NOMO-1 treated with dmso at 0.1 percent for 144 hours (cell line): ENCODE data around the gene ZNF346.
A peak's percentile ranks its signal among the peaks of the same experiment; 100 is the strongest.

Experiments
- DNase-seq: peaks from one replicate; lab custom pipeline; 2025; ENCODE audit not compliant: unreplicated experiment; lab: John Stamatoyannopoulos, UW

Gene ZNF346

DNA sequence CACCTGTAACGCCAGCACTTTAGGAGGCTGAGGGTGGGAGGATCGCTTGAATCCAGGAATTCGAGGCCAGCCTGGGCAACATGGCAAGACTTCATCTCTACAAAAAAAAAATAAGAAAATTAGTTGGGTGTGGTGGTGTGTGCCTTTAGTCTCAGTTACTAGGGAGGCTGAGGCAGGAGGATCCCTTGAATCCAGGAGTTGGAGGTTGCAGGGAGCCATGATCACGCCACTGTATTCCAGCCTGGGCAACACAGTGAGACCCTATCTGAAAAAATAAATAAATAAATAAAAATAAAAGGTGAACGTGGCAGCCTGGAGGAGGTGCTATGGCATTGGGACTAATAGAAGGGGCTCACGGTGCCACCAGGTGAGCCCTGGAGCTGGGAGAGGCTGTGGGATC, 71.3 kb downstream of the ZNF346 start:
- no peak for DNase-seq

DNA sequence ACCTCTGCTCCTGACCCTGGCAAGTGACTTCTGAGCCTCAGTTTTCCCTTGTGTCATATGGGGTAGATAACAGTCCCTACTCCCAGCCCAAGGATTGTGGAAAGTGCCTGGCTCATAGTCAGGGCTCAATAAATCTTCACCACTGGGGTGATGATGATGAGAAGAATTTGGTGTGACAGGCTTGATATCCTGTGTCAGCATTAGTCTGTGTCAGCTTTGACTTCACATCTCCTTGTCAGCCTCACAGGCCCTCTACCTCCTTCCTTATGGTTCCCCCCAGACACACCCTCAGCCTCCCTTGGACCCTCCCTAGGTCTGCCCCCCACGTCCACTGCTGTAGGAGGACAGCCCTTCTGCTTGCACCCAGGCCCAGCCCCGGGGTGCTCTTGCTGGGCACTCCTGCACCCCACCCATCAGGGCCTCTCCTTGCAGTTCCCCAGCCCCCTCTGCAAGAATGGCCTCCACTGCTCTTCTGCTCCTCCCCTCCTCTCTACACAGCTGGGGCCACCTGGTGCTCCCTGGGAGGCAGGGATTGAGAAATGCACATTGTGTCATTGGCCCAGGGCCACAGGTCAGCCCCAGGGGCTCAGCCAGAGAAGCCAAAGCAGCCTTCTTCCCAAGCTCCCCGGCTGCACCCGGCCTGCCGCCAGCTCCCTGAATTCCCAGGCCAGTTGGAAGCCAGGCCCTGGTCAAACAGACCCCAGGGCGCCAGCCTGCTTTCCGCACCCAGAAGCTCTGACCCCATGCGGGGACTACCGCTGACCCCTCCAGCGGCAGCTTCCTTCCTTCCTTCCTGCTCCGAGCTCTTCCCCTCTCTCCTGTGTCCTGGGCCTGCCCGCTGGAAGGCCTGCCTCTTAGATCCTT, 72.0 kb downstream of the ZNF346 start:
- no peak for DNase-seq

DNA sequence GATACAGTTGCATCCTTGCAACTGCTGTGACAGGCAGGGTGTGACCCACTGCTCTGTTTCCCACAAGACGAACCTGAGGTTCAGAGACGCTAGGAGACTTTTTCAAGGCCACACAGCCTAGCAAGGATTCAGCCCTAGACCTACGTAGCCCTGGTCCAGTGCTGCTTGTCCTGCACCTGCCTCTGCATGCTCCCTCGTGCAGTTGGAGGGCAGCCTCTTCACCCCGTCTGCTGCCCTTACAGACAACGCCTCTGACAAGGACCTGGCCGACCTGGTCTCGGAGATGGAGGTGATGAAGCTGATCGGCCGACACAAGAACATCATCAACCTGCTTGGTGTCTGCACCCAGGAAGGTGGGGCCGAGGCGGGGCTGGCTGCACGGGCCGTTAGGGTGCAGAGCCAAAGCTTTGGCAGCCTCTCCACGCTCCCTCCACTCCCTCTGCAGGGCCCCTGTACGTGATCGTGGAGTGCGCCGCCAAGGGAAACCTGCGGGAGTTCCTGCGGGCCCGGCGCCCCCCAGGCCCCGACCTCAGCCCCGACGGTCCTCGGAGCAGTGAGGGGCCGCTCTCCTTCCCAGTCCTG, 72.7 kb downstream of the ZNF346 start:
- DNase-seq = no peak

DNA sequence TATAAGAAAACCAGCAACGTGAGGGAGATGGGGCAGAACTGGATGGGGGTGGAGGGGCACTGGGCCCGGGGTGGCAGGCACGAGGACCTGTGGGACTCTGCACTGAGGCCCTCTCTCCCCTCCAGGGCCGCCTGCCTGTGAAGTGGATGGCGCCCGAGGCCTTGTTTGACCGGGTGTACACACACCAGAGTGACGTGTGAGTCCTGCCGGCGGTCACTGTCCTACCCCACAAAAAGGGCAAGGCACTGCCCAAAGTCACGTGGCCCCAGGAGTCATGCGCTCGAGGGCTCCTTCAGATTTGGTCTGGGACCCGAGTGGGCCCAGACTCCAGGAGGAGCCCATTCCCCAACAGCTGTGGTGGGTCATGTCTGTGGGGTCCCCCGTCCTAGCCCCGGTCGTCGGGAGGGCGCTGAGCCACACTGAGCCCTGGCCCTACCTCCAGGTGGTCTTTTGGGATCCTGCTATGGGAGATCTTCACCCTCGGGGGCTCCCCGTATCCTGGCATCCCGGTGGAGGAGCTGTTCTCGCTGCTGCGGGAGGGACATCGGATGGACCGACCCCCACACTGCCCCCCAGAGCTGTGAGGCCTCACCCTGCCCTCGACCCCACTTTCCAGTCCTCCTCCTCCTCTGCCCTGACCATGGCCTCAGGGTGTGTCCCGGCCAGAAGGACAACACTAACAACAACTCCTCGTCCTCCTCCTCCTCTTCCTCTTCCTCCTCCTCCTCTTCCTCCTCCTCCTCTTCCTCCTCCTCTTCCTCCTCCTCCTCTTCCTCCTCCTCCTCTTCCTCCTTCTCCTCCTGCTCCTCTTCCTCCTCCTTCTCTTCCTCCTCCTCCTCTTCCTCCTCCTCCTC, 73.9 kb downstream of the ZNF346 start:
- no peak for DNase-seq

DNA sequence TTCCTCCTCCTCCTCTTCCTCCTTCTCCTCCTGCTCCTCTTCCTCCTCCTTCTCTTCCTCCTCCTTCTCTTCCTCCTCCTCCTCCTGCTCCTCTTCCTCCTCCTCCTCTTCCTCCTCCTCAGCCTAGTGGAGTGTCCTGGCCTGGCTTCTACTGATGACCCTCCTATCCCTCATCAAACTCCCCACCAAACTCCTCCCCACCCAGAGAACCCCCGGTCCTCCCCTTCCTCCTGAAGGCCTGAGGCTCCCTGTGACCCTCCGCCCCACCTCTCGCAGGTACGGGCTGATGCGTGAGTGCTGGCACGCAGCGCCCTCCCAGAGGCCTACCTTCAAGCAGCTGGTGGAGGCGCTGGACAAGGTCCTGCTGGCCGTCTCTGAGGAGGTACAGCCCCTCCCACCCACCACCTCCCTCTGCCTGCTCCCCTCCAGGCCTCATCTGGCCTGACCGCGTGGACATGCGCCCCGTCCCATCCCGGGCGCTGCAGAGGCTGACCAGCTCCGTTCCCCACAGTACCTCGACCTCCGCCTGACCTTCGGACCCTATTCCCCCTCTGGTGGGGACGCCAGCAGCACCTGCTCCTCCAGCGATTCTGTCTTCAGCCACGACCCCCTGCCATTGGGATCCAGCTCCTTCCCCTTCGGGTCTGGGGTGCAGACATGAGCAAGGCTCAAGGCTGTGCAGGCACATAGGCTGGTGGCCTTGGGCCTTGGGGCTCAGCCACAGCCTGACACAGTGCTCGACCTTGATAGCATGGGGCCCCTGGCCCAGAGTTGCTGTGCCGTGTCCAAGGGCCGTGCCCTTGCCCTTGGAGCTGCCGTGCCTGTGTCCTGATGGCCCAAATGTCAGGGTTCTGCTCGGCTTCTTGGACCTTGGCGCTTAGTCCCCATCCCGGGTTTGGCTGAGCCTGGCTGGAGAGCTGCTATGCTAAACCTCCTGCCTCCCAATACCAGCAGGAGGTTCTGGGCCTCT, 74.8 kb downstream of the ZNF346 start:
- DNase-seq = no peak

DNA sequence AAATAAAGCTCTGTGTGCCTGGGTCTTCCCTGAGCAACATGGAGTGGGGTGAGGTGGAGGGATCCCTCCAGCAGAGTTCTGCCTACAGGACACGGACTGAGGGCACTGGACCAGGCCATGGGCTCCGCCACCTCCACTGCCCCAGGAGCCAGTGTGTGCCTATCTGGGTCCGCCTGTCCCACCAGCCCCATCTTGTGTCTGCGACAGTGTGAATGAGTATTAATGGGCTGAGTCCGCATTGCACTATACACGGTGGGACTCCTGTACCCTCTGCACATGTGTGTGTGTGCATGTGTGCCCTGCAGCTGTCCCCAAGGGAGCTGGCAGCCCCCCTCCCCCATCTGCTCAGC, 75.6 kb downstream of the ZNF346 start:
- no peak for DNase-seq

DNA sequence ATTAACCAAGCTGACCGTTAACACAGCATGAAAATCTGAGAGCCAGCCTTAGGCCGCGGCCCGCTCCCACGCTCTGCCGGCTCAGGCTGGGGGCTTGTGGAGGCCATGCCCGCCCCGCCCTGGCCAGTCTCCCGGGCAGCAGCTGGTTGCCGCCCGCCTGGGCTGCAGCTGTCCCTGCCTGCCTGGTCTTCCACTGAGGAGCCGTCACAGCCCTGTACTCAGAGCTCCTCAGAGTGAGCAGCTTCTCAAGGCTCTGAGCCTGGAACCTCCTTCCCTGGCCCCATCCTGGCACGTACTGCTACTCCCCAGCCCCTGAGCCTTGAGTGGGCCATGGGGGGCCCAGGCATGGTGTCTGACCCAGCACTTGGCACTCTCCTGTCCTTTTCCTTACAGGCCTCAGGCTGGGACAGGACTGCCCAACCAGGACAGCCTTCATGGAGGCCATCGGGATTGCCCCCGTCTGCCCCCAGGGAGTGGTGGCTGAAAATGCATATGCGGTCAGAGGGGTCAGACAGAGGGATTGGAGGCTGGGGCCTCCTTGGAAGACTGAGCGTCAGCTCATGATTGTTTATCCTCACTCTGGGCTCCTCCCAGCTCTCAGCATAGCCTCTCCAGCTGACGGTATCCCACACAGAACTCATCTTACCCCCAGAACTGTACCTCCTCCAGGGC, 76.1 kb downstream of the ZNF346 start:
- no peak for DNase-seq

DNA sequence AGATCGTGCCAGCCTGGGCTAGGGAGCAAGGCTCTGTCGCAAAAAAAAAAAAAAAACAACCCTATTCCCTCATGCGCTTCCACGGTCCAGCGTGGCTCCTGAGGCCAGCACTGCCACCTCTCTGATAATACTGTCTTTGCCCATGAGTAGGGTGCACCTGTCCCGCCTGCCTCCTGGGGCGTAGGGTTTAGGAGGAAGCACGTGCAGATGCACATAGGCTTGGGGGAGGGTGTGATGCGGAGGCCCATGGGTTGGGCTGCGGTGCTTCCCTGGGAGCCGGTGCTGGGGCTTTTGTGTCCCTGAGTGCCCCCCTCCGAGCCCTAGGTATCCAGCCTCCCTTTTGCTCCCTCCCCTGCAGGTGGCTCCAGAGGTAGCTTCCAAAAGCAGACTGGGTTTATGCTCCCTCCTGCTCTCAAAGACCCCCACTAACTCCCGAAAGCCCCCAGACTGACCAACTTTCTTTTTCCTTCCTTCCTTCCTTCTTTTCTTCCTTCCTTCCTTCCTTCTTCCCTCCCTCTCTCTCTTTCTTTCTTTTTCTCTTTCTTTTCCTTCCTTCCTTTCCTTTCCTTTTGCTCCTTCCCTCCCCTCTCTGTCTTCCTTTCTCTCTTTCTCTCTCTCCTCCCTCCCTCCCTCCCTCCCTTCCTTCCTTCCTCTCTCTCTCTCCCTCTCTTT, 77.1 kb downstream of the ZNF346 start:
- no peak for DNase-seq

DNA sequence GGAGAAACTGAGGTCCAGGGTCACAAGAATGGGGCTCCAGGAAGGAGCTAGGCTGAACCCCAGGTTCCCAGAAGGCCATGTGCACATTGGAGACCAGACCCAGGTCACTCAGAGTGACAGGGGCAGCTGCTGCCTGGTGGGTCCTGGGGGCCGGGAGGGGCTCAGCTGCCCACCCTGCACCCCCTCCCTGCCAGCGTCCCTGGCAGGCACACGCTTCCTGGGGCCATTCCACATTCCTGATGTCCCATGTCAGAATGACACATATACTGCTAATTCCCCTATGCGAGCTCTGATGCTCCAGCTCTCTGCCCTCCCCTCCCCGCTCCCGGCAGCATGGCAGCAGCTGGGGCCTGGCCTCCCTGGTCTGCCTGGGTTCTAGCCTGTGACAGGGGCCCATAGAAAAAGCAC, 78.2 kb downstream of the ZNF346 start:
- no peak for DNase-seq

DNA sequence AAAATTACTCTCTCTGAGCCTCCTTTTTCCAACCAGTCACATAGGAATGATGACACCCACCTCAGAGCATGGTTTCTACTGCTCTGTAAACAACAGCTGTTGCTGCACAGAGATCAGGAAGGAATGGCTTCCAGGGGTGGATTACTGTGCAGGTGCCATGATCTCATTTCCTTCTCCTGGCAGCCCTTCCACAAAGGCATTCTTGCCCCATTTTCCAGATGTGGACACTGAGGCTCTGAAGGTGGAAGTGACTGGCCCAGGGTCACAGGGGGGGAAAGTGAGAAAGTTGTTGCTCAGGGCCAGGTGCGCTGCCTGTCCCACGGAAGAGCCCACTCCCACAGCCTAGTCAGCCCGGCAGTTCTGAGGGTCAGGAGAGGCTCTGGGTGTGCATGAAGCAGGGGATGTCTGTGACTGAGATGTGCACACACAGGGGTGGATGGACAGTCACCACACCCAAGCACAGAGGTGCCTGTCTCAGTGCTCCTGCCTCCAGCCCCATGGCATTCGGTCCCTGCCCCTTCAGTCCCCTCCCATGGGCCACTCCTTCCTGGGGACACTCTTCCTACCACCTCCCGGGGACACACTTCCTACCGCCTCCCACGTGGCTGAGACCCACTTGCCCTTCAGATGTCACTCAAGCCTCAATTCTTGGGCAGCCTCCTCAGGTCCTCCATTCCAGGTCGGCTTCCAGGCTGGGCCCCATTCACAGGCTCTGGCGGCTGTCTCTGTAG, 81.2 kb downstream of the ZNF346 start:
- no peak for DNase-seq

DNA sequence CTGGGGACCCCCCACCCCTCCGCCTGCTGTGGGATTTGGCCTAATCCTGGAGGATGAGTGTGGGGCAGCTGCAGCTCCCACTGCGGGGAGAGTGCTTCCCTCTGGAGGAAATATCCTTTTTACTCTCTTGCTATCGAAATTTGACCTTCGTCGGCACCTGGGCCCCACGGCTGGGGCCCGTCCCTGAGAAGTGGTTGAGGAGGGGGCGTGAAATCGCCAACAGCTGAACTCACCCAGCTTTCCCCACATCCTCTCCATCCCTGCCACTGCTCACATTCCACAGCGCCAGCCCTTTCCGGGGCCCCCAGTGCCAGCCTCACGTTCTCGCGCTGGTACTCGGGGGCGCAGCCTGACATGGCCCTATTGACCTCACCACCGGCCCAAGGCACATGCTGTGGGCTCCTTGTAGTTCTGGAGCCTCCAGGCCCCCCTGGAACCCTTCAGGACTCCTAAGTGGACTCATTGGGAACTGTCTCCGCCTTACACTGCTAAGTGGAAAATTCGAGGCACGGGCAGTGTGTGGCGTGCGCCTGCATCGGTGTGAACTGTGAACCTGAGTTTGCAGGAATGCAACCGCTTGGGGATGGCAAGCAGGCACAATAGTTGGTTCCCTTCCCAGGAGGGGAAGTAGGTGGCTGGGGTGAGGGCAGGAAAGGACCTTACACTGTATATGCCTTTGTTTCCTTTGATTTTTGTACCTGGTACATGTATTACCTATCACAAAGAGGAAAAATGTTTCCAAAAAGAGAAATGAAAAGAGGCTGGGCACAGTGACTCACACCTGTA, 83.4 kb downstream of the ZNF346 start:
- DNase-seq = no peak

DNA sequence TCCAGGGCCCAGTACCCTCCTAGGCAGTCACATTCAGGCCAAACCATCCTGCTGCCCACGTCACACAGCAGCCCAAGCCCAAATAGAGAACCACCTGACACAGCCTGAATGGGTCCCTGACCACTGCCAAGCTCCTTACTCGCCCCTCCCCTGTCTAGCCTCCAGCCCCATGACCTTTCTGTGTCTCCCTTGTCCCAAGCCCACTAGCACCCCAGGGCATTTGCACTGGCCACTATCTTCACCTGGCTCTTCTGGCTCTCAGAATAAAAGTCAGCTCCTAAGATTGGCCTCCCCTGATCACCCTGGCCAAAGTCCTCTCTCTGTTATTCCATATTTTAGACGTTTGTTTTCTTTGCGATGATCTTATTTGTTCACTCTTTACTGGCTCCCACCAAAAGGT, 84.7 kb downstream of the ZNF346 start:
- DNase-seq = no peak

DNA sequence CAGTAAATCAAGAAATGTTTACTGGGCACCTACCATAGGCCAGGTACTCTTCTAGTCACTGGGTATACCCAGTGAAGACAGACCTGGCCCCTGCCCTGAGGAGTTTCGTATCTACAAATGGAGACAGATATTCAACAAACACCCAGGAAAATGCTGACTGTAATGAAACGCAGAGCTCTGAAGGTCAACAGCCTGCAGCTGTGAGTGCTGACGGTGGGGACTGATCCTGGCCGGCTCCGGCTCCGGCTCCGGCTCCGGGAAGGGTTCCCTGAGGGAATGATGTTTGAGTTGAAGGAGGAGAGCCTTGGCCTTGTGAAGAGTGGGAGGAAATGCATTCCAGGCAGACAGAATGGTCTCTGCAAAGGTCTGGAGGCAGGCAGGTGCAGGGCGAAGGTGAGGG, 87.3 kb downstream of the ZNF346 start:
- DNase-seq = no peak

DNA sequence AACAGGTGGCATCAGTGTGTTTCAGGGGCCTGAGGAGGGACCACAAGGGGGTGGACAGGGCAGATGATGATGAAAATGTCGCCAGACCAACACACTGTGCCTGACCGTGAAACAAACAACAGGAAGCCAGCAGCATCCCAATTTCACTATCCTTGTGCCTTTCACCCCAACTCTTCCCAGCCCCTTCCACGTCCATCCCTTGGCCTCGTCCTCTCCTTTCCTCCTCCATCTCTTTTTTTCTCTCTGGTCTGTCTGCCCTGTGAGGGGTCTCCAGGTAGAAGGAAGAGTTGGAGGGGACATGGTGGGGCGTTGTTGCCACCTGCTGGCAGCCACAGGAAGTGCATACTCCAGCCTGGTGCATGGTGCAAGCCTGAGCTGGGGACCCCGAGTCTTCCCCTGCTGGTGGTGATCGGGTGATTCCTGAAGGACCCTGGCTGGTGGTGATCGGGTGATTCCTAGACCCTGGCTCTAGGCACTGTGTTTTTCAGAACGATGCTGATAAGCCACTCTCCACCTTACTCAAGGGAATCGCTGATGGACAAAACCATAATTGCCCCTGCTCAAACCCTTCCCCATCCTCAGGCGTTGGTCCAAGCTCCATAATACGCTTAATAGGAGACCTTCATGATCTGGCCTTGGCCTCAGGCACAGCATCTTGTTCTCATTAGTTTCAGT, 89.4 kb downstream of the ZNF346 start:
- peak; percentile 36 for DNase-seq

DNA sequence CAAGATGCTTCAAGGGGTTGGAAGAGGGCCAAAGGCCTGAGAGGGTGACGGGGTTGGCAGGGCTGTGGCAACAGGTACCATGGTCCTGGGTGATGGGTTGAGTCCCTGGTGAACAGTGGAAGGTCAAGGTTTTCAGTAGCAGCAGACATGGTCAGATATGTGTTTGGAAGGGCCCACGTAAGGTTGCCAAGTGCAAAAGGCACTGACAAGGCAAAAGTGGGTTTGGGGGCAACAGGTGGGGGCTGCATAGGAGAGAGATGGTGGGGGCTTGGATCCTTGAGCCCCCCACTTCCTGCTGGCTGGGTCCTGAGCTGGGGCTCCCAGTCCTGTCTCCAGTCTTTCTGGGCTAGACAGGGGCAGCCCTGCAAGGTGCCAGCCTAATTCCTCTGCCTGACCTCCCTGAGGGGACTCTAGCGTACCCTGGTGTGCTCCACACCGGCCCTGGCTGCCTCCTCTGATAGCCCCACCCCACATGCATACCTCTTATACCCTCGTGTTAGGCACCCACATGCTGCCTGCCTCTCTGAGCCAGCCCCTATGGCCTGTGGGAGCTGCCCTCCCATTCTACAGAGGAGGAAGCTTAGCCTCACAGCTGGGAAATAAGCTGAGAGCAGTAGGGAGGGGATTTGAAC, 90.2 kb downstream of the ZNF346 start:
- DNase-seq = no peak

DNA sequence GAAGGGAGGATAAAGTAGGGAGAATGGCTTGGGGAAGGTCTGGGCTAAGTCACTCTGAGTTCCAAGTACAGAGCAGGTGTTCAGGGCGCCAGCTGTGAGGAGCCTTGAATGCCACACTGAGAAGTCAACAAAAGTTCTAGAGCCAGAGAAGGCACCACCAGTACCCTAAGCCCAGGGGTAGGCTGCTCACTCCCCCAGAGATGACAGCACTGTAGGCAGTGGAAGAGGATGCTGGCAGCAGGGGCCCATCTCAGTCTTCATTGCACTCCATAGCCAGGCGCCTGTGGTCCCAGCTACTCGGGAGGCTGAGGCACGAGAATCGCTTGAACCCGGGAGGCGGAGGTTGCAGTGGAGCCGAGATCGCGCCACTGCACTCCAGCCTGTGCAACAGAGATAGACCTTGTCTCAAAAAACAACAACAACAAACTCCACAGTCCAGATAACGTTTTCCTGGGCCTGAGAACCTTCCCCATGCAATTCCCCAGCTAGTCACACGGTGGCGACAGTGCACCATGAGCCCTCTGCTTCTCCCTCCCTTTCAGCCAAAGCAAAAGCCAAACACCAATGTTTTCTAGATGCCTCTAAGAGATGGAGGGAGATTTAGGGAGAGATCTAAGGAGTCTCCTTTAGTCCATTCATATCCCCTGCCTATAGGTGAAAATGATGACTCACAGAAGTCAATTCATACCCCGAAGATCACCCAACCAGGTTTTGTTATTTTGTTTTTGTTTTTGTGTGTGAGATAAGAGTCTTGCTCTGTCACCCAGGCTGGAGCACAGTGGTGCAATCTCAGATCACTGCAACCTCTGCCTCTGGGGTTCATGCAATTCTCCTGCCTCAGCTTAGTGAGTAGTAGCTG, 91.3 kb downstream of the ZNF346 start:
- DNase-seq = peak; percentile 63
